GM12873 (cell line): ENCODE data around the gene GALNT9.

Experiments used
- TF ChIP-seq, protein P1 (sequence below): IDR thresholded peaks from 2 replicates; pipeline ENCODE4 v1.5.1; 2012; ENCODE audit warnings: low read depth, mild to moderate bottlenecking, moderate library complexity, low read length, control low read depth; ENCODE audit not compliant: insufficient read depth; ENCODE audit errors: missing control alignments

Gene GALNT9

DNA sequence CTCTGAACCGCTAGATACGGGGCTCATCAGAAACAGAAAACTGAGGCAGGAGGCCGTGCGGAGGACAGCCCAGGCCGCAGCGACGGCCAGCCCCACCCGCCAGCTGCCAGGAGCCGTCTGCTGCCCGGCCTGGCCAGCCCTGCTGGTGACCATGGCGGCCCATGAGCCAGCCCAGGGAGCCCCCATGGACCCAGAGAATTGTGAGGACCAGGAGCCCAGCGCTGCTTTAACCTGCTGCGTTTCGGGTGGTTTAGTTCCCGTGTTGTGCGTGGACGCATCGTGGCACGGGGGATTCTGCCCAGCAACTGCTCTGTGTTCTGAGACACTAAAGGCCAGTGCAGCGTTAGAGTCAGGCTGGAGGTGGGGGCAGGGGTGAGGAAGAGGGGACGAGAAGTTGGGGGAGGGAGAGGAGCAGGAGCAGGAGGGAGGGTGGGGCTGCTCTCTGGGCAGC lies 140.9 kb downstream of the GALNT9 start:
- TF ChIP-seq, protein P1, sequence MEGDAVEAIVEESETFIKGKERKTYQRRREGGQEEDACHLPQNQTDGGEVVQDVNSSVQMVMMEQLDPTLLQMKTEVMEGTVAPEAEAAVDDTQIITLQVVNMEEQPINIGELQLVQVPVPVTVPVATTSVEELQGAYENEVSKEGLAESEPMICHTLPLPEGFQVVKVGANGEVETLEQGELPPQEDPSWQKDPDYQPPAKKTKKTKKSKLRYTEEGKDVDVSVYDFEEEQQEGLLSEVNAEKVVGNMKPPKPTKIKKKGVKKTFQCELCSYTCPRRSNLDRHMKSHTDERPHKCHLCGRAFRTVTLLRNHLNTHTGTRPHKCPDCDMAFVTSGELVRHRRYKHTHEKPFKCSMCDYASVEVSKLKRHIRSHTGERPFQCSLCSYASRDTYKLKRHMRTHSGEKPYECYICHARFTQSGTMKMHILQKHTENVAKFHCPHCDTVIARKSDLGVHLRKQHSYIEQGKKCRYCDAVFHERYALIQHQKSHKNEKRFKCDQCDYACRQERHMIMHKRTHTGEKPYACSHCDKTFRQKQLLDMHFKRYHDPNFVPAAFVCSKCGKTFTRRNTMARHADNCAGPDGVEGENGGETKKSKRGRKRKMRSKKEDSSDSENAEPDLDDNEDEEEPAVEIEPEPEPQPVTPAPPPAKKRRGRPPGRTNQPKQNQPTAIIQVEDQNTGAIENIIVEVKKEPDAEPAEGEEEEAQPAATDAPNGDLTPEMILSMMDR = no peak

DNA sequence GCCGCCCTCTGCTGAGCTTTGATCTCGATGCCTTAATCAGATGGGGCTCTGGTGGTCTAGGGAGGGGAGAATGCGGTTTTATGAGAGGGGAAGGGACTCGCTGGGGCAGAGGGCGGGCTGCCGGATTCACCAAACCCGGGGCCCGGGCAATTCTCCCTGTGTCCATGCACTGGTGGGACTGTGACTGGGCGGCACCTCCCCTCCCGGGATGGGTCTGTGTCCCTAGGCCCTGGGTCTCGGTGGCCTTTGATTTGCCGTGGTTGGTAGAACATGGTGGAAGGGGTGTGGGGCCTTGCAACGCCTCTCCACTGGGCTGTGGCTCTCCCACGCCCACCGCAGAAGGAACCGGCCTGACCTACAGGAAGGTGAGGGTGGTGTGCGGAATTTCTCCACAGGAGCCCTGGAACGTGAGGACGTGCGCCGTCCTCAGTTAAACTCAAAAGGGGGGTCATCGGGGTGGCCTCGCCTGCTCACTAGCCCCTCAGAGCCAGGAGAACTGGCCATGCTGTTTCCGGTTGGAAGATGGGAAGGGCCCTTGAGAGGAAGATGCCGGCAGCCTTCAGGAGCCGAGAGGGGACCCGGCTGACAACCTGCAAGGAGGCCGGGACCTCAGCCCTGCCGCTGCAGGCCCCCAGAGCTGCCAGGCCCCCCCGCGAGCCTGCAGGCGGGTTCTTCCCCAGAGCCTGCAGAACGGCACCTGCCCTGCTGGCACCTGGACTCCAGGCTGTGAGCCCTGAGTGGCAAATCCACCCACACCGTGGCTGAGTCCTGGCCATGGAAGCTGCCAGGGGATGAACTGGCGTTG lies 141.5 kb downstream of the GALNT9 start:
- TF ChIP-seq, protein P1 = no peak

DNA sequence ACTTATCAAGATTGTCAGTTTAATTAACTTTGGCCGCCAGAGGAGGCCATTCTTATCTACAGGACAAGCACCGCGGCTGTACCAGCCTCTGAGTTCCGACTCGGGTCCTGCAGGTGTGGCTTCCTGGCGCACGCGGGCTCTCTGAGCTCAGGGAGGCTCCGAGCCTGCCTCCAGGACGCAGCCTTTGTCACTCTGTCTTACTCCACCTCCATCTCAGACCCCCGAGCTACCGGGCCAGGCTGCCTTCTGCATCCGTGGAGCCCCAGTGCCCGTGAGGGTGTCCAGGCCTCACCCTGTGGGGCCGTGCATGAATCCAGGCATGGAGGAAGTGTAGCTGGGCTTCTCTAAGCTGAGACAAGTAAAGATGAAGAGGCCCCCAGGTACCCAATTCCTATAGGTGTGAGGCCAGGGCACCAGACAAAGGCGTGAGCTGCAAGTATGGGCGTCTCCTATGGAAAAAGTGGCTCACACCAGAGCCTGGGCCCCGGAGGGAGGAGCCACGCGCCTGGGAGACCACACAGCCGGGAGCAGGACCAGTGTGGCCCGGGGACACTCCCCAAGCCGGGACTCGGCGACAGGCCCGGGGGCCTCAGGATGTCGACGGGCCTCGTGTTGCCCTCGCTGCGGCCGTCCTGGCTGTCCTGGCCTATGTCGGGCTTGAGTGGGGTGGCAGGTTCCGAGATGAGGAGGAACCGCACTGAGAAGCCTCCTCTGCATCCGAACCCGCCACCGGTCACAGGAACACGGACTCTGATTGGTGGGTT lies 142.3 kb downstream of the GALNT9 start:
- TF ChIP-seq, protein P1 = no peak

DNA sequence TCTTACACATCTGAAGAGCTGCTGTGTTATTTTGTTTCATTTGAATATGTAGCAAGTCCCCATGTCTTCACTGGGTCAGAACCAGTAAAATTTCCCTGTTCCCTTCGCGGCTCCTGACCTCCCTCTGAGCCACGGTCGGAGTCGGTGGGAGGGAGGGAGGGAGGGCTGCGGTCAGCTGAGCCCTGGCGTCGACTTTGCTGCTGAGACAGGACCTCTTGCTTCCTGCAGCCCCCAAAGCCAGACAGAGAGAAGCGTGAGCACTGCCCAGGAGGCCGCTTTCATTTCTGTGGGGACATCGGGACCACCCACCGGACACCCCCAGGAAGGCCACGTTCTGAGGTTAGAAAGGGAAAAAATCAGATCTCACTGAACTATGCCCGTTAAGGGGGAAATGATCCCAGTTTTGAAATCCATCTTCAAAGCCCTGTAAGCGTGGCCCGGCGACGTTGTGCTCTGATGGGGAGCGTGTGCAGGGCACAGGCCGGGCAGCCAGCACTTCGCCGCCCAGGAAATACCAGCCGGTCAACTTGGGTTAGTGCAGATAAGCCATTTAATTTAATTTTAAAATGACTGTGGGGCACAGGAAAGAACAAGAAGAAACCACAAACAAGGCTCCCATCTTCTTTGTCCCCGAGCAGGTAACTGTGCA lies 143.1 kb downstream of the GALNT9 start:
- TF ChIP-seq, protein P1 = no peak

DNA sequence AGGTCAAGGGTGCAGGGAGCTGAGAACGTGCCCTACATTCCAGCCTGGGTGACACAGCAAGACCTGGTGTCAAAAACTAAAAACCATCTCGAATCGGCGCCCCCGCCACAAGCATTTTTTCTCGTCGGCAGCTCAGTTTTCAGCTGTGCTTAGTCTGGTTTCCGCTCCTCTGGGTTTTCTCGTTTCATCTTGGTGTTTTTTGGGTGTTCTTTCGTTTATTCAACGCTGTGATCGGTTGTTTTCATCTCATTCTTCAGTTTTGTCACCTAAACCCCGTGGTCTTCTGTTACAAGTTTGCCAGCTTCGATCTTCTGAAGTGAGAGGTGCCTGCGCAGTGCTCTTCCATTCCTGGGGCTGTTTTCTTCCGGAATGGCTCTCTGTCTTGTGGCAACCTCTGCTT lies 143.7 kb downstream of the GALNT9 start:
- TF ChIP-seq, protein P1 = no peak

DNA sequence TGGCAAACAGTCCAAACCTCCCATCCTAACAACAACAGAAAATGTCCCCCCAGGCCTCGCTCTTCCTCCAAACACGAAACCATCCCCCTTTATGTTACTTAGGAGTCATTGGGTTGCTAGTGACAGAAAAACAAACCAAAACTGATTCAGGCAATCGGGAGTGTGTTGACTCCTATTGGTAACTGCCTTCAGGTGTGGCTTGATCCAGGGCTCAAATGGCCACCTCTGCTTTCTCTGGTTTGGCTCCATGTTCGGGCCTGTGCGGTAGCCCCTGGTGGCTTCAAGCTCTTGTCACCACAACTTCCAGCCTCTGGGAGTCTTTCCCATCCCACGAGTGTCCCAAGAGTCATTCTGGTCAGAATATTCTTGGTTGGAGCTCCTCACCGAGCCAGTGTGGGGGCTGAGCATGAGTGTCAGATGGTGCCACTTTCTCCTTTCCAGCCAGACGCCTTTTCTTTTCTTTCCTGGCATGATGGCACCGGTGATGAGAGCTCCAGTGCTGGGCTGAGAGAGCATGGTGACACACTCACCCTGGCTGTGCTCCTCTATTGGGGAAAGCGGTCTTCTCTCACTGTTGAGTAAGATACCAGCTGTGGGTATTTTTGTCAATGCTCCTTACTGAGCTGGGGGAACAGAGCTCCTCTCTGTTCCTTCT lies 146.6 kb downstream of the GALNT9 start:
- TF ChIP-seq, protein P1 = no peak
